PC-3 (cell line): ENCODE measurements around the gene PLA2G1B. TPM values are rescaled to one million over a fixed set of nuclear protein-coding genes. Genes with fewer than 3 reads are reported as not detected.

Experiments used
- ATAC-seq: fragments of 200-7000 bp; cut with Tn5 transposase; 2 replicates; pipeline ENCODE4 v1.9.1; 2020; ENCODE audit warnings: mild to moderate bottlenecking, moderate library complexity
- BruUV-seq: library from RNA; stranded (reverse); fragments of 400-500 nt; replicated peaks from 2 replicates; lab custom pipeline; 2021; lab: Mats Ljungman, UMichigan
- CTCF ChIA-PET: fragments of 300-600 bp; sonication (Branson Sonifier 250); formaldehyde crosslinking; loops from one replicate; lab custom pipeline; 2022; ENCODE audit warnings: antibody characterized with exemption; lab: Charles Lee
- POLR2A ChIA-PET: fragments of 300-600 bp; sonication (Branson Sonifier 250); formaldehyde crosslinking; loops from one replicate; lab custom pipeline; 2022; ENCODE audit warnings: antibody characterized with exemption; ENCODE audit not compliant: unreplicated experiment; lab: Charles Lee
- DNase-seq: peaks from one replicate; pipeline ENCODE4 v3.0.0-alpha.2; 2015
- H2AFZ ChIP-seq: fragments of 300-600 bp; sonication (generic); 2 replicates; pipeline ENCODE4 v1.6.0; 2016; ENCODE audit warnings: antibody characterized with exemption, low read length
- H3F3A ChIP-seq: fragments of 300-600 bp; sonication (generic); one replicate; pipeline ENCODE4 v1.6.0; 2017; ENCODE audit warnings: antibody characterized with exemption, low read length, control low read depth, mild to moderate bottlenecking; ENCODE audit not compliant: unreplicated experiment
- H3K27ac ChIP-seq: fragments of 300-600 bp; sonication (generic); 2 replicates; pipeline ENCODE4 v1.5.1; 2016; ENCODE audit warnings: mild to moderate bottlenecking, low read length
- H3K27me3 ChIP-seq: fragments of 300-600 bp; sonication (generic); 2 replicates; pipeline ENCODE4 v1.6.1; 2016; ENCODE audit warnings: low read length, mixed read lengths
- H3K36me3 ChIP-seq: fragments of 300-600 bp; sonication (generic); 2 replicates; pipeline ENCODE4 v1.6.1; 2016; ENCODE audit warnings: low read depth, mixed run types, low read length, mixed read lengths
- H3K4me1 ChIP-seq: fragments of 300-600 bp; sonication (generic); 2 replicates; pipeline ENCODE4 v1.5.1; 2016; ENCODE audit warnings: low read length; ENCODE audit not compliant: insufficient read depth
- H3K4me2 ChIP-seq: fragments of 300-600 bp; sonication (generic); 2 replicates; pipeline ENCODE4 v1.6.0; 2016; ENCODE audit warnings: low read length
- H3K4me3 ChIP-seq: fragments of 300-600 bp; sonication (generic); 2 replicates; pipeline ENCODE4 v1.5.1; 2016; ENCODE audit warnings: mild to moderate bottlenecking, low read length, mixed read lengths
- H3K79me2 ChIP-seq: fragments of 300-600 bp; sonication (generic); 2 replicates; pipeline ENCODE4 v1.6.1; 2017; ENCODE audit warnings: low read length, mixed read lengths
- H3K9ac ChIP-seq: fragments of 300-600 bp; sonication (generic); 2 replicates; pipeline ENCODE4 v1.6.0; 2016; ENCODE audit warnings: mild to moderate bottlenecking, low read length
- H3K9me2 ChIP-seq: fragments of 300-600 bp; sonication (generic); replicated peaks from 2 replicates; pipeline ENCODE4 v1.6.1; 2016; ENCODE audit warnings: mixed run types, low read length, mixed read lengths
- H3K9me3 ChIP-seq: fragments of 300-600 bp; sonication (generic); 2 replicates; pipeline ENCODE4 v1.6.1; 2016; ENCODE audit warnings: low read length, mixed read lengths
- H4K20me1 ChIP-seq: fragments of 300-600 bp; sonication (generic); 2 replicates; pipeline ENCODE4 v1.6.1; 2016; ENCODE audit warnings: low read length, mixed read lengths
- EZH2 ChIP-seq: fragments of 300-600 bp; sonication (generic); IDR thresholded peaks from one replicate; pipeline ENCODE4 v1.6.1; 2017; ENCODE audit warnings: antibody characterized with exemption, mild to moderate bottlenecking, low read length; ENCODE audit not compliant: unreplicated experiment
- EZH2phosphoT487 ChIP-seq: fragments of 300-600 bp; sonication (generic); IDR thresholded peaks from 2 replicates; pipeline ENCODE4 v1.6.1; 2018; ENCODE audit warnings: mild to moderate bottlenecking, antibody characterized with exemption, low read length, borderline replicate concordance
- intact Hi-C: fragments of 100-400 bp; cut with micrococcal nuclease; formaldehyde crosslinking; loops from 2 replicates; pipeline ENCODE4 v1.9.0; 2023
- total RNA-seq: library from RNA; depleted of rRNA; stranded (reverse); fragments of >200 nt; gene quantifications from 2 replicates; pipeline ENCODE4 v1.2.3, GENCODE V29; 2014
- TF ChIP-seq, protein P1 (sequence below): fragments of 300-600 bp; sonication (generic); conservative IDR thresholded peaks from 2 replicates; pipeline ENCODE4 v1.5.1; 2017; ENCODE audit warnings: antibody characterized with exemption, low read depth, mild to moderate bottlenecking, low read length

Gene PLA2G1B
- total RNA-seq, 1 experiment from 2014 or later: not detected

DNA sequence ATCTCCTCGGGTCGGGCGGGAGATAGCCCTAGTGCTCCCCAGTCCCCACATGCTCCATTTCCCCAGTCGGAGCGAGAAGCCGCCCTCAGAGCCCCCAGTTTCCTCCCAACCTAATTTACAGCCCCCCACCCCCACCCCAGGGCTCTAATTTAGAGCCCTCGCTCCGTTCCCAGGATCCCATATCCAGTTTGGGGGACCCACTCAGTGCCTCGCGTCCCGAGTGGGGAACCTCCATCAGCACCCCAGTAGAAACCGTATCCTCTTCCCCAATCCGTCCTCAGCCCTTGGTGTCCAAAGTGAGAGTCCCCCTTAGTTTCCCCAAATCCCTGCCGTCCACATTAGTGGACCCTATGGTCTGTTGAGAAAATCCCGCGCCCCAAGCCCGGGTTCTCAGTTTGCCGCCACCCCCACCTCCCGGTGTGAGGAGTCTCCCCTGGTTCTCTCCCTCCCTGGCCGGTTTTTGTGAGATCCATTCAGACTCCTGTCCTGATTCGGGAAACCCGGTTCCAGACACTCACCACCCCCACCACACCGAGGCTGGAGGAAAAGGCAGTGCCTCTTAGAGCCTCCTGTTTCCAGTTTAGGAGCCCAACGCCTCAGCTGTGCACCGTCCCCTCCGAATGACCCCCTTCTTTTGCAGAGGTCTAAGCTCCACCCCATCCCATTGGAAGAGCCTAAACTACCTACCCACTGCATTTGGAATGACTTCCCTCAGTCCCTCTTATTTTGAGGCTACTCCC, 42.2 kb upstream of the PLA2G1B start:
- BruUV-seq: no TSS peak
- H3K79me2 ChIP-seq: no peaks in the 10 kb centered on the region
- H2AFZ ChIP-seq: no peak overlapping the region
- ChIA-PET CTCF (no interaction called here), POLR2A (no interaction called here)
- H3K4me1 ChIP-seq: no peaks in the 10 kb centered on the region
- H3F3A ChIP-seq: no peaks in the 10 kb centered on the region
- no peaks in the 10 kb centered on the region for H3K36me3 ChIP-seq
- DNase-seq: no peak
- no peaks in the 10 kb centered on the region for H3K9me2 ChIP-seq
- H3K9me3 ChIP-seq: no peaks in the 10 kb centered on the region
- TF ChIP-seq, protein P1, sequence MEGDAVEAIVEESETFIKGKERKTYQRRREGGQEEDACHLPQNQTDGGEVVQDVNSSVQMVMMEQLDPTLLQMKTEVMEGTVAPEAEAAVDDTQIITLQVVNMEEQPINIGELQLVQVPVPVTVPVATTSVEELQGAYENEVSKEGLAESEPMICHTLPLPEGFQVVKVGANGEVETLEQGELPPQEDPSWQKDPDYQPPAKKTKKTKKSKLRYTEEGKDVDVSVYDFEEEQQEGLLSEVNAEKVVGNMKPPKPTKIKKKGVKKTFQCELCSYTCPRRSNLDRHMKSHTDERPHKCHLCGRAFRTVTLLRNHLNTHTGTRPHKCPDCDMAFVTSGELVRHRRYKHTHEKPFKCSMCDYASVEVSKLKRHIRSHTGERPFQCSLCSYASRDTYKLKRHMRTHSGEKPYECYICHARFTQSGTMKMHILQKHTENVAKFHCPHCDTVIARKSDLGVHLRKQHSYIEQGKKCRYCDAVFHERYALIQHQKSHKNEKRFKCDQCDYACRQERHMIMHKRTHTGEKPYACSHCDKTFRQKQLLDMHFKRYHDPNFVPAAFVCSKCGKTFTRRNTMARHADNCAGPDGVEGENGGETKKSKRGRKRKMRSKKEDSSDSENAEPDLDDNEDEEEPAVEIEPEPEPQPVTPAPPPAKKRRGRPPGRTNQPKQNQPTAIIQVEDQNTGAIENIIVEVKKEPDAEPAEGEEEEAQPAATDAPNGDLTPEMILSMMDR: no peak
- TF ChIP-seq EZH2phosphoT487 (0 out of 2 replicates have a peak, but pooled peaks have one; percentile 39), EZH2 (peak; percentile 97)
- H3K4me2 ChIP-seq: peak overlapping the region; percentile 46; the same call in 1 of the 2 replicates
- H3K4me3 ChIP-seq: no peak overlapping the region
- H3K27ac ChIP-seq: no peak overlapping the region
- no peak overlapping the region for H3K9ac ChIP-seq
- H4K20me1 ChIP-seq: no peaks in the 10 kb centered on the region
- intact Hi-C loops: no loop called here
- no peak for ATAC-seq
- H3K27me3 ChIP-seq: peaks cover 50% of the 10 kb centered on the region

DNA sequence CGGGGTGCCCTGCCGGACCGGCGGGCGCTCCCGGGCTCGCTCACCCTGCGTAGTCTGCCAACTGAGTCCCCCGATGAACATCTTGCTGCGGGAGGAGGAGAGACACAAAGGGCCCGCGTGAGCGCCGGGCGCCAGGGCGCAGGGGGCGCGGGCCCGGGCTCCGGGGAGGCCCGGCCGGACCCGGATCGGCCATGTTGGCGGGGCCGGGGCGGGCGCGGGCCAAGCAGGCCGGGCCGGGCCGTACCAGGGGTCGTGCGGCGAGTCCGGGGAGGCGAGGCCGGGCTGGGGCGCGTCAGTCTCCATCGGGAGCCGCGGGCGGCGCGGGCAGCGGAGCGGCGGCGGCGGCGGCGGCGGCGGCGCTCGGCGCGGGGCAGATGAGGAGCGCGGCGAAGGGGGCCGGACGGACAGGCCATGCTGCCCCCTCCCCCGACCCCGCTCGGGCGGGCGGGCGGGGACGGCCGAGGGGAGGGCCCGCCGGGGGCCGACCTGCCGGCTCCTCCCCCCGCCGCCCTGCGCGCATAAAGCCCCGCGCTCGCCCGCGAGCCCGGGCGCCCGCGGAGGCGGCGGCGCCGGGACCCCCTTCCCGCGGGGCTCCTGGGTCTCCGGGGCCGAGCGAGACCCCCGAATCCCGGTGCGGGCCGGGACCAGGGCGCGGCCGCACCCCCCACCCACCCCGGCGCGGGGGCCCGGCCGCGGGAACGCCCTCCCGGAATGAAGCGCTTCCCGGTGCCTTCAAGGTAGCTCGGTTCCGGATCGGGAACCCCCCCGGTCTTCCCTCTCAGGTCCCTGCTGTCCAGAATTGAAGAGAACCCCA, 41.4 kb upstream of the PLA2G1B start, which contains the start of gene MSI1:
TSS of gene MSI1 (minus strand) at position 376 of the 814 bp plus-strand sequence. CDS start at position 303, 73 bp downstream.
- Histone ChIP-seq H3K9me2 (no peaks in the 10 kb centered on the region), H3K27ac (no peak within 1 kb of the TSS), H3K27me3 (peaks cover 50% of the 10 kb centered on the region), H3K79me2 (no peaks in the 10 kb centered on the region), H4K20me1 (no peaks in the 10 kb centered on the region), H2AFZ (no peak within 1 kb of the TSS), H3K4me3 (no peak within 1 kb of the TSS), H3K4me1 (no peaks in the 10 kb centered on the region), H3K36me3 (no peaks in the 10 kb centered on the region), H3F3A (no peaks in the 10 kb centered on the region), H3K9me3 (no peaks in the 10 kb centered on the region), H3K4me2 (peak within 1 kb of the TSS; percentile 48; the same call in 1 of the 2 replicates), H3K9ac (no peak within 1 kb of the TSS)
- ChIA-PET CTCF (no interaction called here), POLR2A (no interaction called here)
- ATAC-seq (0 out of 2 replicates have a peak, but pooled peaks have one; percentile 16), DNase-seq (no peak)
- intact Hi-C loops: no loop called here
- TF ChIP-seq, protein P1: no peak
- TF ChIP-seq EZH2phosphoT487 (no peak; the same call in 1 of the 2 replicates), EZH2 (no peak)
- no TSS peak for BruUV-seq
